Measurements from ENCODE around the gene INCENP. TPM values are rescaled to one million over a fixed set of nuclear protein-coding genes. Genes with fewer than 3 reads are reported as not detected.
A peak's percentile ranks its signal among the peaks of the same experiment; 100 is the strongest.
"Not testable (repeated sequence)": the region's sequence is repeated elsewhere in the genome, so short reads cannot be mapped to it uniquely, and the experiment has no call there.

INCENP gene
- 100 to 1,000 TPM; 128 to 133 TPM for total RNA-seq

DNA sequence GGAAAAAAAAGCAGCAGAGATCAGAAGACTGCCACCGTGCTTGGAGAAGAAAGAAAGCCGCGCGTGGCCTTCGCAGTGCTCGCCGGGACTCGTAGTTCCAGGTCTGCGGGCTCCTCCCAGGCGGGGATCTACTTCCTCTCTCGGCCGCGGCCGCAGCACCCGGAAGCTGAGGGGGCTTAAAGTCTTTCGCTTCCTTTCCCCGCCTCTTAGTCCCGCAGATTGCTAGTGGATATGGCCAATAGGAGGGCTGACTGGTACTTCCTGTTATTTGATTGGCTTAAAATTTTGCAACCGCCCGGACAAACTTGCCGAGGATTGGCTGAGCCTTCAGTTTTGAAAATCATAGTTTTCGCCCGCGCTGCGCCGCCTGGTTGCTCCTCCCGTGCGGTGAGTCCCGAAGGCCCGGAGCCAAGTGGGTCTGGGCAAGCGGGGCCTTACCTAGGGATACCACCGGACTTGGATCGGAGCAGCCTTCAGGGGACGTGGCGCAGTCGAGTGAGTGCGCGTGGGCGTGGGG, at the start of gene INCENP:
INCENP (plus strand) TSS at position 343 of the 517 bp plus-strand sequence. CDS start 4,151 bp downstream, outside the sequence.
- no peaks in the 10 kb centered on the region for H3K9me3 Mint-ChIP-seq
- POLR2A ChIA-PET, result interaction anchor here (0.6 to 0.8 kb wide), 2 partner anchors 11 to 217 kb away, joined by 3 to 4 read pairs; no protein-coding TSS in a partner anchor
- CTCF ChIA-PET, result interaction anchor here (0.6 to 3.2 kb wide), 4 partner anchors 15 to 451 kb away, joined by 3 to 26 read pairs (median 6); no protein-coding TSS in a partner anchor
- H3K4me1 Mint-ChIP-seq (ENCODE audit: low read depth), result peaks cover 22% of the 10 kb centered on the region
- H3K27me3 Mint-ChIP-seq, result no peaks in the 10 kb centered on the region
- H3K27ac Mint-ChIP-seq, result peak within 1 kb of the TSS; percentile 86
- peak within 1 kb of the TSS; percentile 98 for H3K4me3 Mint-ChIP-seq
- intact Hi-C loops (cut with micrococcal nuclease), result loop anchor here (1.0 kb wide), 1 partner anchor 331 kb away; the partner anchor contains the start of genes FEN1 and TMEM258
- peak; percentile 97 for DNase-seq
- peaks cover 27% of the 10 kb centered on the region for H3K36me3 Mint-ChIP-seq

DNA sequence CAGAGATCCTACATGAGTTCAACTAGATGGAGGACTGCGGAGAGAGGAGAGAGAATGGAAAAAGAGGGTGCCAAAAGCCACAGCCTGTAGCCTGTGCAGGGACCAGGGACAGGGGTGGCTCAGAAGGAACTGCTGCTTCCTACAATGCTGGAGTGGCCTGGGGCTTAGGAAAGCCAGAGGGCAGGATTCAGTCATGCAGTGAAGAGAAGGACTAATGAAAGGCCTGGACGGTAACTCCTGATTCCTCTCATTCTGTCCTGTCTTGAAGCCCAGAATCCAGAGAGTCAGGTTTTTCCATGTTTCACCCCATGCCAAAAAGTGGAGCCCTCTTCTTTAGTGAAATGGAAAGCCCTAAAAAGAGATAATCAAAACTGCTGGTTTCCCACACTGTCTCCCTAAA, 48.4 kb upstream of the INCENP start:
- Mint-ChIP-seq H3K27ac (no peak overlapping the region), H3K4me3 (no peak overlapping the region), H3K36me3 (no peaks in the 10 kb centered on the region), H3K27me3 (peaks cover 2% of the 10 kb centered on the region), H3K9me3 (no peaks in the 10 kb centered on the region), H3K4me1 (ENCODE audit: low read depth) (no peaks in the 10 kb centered on the region)
- POLR2A ChIA-PET, result interaction anchor here (0.6 kb wide), 1 partner anchor 37 kb away, joined by 3 read pairs; no protein-coding TSS in a partner anchor
- intact Hi-C loops (cut with micrococcal nuclease), result no loop called here
- CTCF ChIA-PET, result interaction anchor here (1.0 kb wide), 1 partner anchor 179 kb away, joined by 3 read pairs; no protein-coding TSS in a partner anchor
- DNase-seq, result no peak

DNA sequence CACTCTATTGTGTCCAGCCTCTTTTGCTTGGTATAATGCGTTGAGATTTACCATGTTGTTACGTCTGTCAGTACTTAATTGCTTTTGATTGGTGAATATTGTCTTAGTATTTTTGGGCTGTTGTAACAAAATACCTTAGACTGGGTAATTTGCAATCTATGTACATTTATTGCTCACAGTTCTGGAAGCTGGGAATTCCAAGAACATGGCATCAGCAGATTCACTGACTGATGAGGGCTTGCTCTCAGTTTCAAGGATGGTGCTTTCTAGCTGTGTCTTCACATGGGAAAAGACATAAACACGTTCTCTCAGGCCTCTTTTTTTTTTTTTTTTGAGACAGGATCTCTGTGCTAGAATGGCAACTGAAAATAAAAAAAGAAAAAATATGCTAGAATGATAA, 46.7 kb upstream of the INCENP start:
- H3K27ac Mint-ChIP-seq, result no peak overlapping the region
- POLR2A ChIA-PET, result interaction anchor here (0.6 kb wide), 1 partner anchor 173 kb away, joined by 3 read pairs; no protein-coding TSS in a partner anchor
- H3K4me1 Mint-ChIP-seq (ENCODE audit: low read depth), result peaks cover 6% of the 10 kb centered on the region
- CTCF ChIA-PET, result no interaction called here
- DNase-seq, result no peak
- intact Hi-C loops (cut with micrococcal nuclease), result no loop called here
- H3K4me3 Mint-ChIP-seq, result no peak overlapping the region
- H3K27me3 Mint-ChIP-seq, result peaks cover 4% of the 10 kb centered on the region
- H3K36me3 Mint-ChIP-seq, result no peaks in the 10 kb centered on the region
- H3K9me3 Mint-ChIP-seq, result no peaks in the 10 kb centered on the region

DNA sequence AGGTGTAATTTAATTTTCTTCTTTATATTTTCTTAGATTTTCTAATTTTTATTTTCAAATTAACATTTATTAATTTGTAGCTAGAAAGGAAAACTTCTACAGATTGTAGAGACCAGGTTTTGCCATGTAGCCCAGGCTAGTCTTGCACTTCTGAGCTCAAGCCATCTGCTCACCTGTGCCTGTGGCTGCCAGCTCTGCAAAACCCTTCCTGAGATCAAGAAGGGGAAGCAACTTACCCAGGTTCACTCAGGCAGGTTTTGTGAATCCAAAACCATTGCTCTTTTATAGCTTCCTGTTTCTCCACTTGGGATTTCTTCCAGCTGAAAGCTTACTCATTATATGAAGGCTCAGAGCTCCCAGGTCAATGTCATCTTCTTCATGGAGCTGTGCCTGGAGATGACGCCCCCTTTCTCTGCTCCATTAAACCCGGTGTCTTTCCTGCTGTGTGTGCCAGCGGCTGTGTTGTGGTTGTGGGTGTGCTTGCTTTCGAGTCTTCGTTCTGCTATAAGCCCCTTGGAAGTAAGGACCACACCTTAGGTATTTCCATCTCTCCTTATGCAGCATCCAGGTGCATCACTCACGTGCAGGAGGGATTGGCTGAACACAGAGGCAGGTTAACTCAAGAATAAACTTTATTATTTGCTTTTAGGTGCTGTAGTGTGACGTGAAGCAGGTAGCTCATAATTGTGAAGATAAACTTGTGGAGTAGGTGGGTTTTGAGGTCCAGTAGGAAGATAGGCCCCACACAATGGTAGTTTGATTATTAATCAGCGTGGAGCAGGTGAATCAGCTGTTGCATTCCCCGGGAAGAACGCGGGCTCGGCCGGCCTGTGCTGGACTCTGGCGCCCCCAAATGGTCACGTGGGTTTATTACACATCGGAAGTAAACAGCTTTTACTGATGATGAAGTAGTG, 42.2 kb upstream of the INCENP start:
- Mint-ChIP-seq H3K27ac (no peak overlapping the region), H3K4me3 (no peak overlapping the region), H3K27me3 (peaks cover 4% of the 10 kb centered on the region), H3K9me3 (no peaks in the 10 kb centered on the region), H3K4me1 (ENCODE audit: low read depth) (peaks cover 6% of the 10 kb centered on the region), H3K36me3 (no peaks in the 10 kb centered on the region)
- CTCF ChIA-PET, result interaction anchor here (0.5 to 11.4 kb wide), 72 partner anchors 9 to 334 kb away, joined by 3 to 417 read pairs (median 6); partner anchors contain the start of genes BEST1, FADS1, FEN1 and FTH1
- intact Hi-C loops (cut with micrococcal nuclease), result loop anchor here (1.0 kb wide), 4 partner anchors 116 to 210 kb away; no protein-coding TSS in a partner anchor
- peak; percentile 90 for DNase-seq
- POLR2A ChIA-PET, result interaction anchor here (0.7 to 2.0 kb wide), 4 partner anchors 43 to 183 kb away, joined by 3 to 11 read pairs (median 3); partner anchors contain the start of gene FTH1

DNA sequence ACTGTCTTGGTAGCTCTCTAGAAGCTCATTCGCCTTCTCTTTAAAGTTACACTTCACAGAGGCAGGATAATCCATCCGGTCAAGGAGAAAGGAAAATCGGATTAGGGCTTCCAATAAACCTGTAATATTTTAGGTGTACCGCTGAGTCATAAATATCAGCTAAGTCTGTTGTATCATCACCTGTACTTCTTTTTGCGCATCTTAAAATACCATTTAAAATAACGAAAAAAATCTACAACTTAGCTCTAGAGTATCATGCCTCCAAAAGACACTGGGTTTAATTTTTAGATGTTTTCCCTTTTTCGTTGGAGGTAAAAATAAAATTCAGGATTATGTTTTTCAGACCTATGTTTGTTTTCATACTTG, 41.5 kb upstream of the INCENP start:
- no peak for DNase-seq
- POLR2A ChIA-PET, result interaction anchor here (0.7 to 2.0 kb wide), 3 partner anchors 42 to 117 kb away, joined by 3 to 11 read pairs (median 3); partner anchors contain the start of gene FTH1
- Mint-ChIP-seq H3K27ac (no peak overlapping the region), H3K36me3 (no peaks in the 10 kb centered on the region), H3K27me3 (peaks cover 4% of the 10 kb centered on the region), H3K9me3 (no peaks in the 10 kb centered on the region), H3K4me3 (no peak overlapping the region), H3K4me1 (ENCODE audit: low read depth) (peaks cover 6% of the 10 kb centered on the region)
- intact Hi-C loops (cut with micrococcal nuclease), result loop anchor here (1.0 kb wide), 4 partner anchors 117 to 211 kb away; no protein-coding TSS in a partner anchor
- CTCF ChIA-PET, result interaction anchor here (0.6 to 11.4 kb wide), 67 partner anchors 8 to 335 kb away, joined by 3 to 417 read pairs (median 7); partner anchors contain the start of genes BEST1, FADS1, FEN1 and FTH1

DNA sequence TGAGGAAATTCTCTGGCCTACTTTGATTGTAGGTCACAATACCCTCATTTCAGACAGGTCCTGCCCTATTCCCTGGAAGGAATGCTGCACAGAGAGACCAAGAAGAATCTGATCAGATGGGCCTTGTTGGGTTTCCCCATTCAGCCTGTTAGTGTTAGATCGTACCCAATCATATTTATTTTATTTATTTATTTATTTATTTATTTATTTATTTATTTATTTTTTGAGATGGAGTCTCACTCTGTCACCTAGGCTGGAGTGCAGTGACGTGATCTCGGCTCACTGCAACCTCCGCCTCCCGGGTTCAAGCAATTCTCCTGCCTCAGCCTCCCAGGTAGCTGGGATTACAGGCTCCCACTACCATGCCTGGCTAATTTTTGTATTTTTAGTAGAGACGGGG, 39.0 kb upstream of the INCENP start:
- H3K4me3 Mint-ChIP-seq; POLR2A ChIA-PET; H3K9me3 Mint-ChIP-seq; H3K27me3 Mint-ChIP-seq; H3K36me3 Mint-ChIP-seq; DNase-seq; H3K27ac Mint-ChIP-seq; intact Hi-C loops (cut with micrococcal nuclease); H3K4me1 Mint-ChIP-seq (ENCODE audit: low read depth): not testable (repeated sequence)
- CTCF ChIA-PET, result interaction anchor here (0.8 to 11.4 kb wide), 5 partner anchors 9 to 214 kb away, joined by 3 to 417 read pairs (median 4); no protein-coding TSS in a partner anchor

DNA sequence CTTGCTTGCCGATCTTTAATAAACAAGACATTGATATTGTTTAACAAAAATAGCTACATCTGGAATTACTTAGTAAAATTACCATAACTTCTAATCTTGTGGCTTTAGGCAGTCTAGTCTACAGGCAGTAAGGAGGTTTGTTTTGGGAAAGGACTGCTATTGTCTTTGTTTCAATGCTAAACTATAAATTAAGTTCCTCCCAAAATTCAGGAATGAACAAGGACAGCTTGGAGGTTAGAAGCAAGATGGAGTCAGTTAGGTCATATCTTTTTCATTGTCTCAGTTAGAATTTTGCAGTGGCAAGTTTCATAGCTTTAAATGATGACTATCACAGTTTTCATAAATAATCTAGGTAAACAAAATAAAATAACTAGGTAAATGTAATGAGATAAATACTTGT, 36.1 kb upstream of the INCENP start:
- H3K27ac Mint-ChIP-seq, result no peak overlapping the region
- H3K4me1 Mint-ChIP-seq (ENCODE audit: low read depth), result no peaks in the 10 kb centered on the region
- peaks cover 12% of the 10 kb centered on the region for H3K9me3 Mint-ChIP-seq
- peaks cover 3% of the 10 kb centered on the region for H3K27me3 Mint-ChIP-seq
- intact Hi-C loops (cut with micrococcal nuclease), result no loop called here
- no peak overlapping the region for H3K4me3 Mint-ChIP-seq
- ChIA-PET POLR2A (no interaction called here), CTCF (interaction anchor here (0.8 to 11.4 kb wide), 5 partner anchors 14 to 217 kb away, joined by 3 to 417 read pairs (median 4); no protein-coding TSS in a partner anchor)
- H3K36me3 Mint-ChIP-seq, result peaks cover 1% of the 10 kb centered on the region
- no peak for DNase-seq

DNA sequence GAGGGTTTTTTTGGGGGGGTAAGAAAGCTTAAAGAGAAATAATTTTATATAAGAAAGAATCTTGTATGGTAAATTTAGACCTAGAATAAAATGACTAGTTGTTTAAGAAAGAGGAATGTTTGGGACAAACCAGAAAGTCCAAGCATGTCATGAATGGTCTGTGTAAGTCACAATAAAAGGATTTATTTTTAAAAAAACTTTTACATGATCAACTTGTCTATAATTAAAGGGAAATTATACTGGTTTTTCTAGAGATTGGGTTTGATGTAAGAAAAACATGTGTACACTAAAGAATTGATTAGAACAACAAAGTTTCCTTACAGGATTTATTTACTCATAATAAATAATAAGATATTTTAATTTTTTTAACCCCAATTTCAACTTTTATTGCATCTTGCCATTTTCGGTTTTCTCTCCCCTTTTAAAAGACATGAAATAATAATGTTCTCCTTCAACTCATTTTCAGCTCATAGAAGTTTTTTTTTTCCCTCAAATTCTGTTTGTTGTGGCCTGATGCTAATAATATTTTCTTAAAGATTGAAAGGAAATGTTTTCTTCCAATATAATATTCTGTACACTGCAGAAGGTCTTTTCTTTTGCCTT, 35.4 kb upstream of the INCENP start:
- ChIA-PET CTCF (interaction anchor here (0.5 to 11.4 kb wide), 5 partner anchors 17 to 218 kb away, joined by 3 to 417 read pairs (median 4); no protein-coding TSS in a partner anchor), POLR2A (no interaction called here)
- H3K4me1 Mint-ChIP-seq (ENCODE audit: low read depth), result no peaks in the 10 kb centered on the region
- peaks cover 12% of the 10 kb centered on the region for H3K9me3 Mint-ChIP-seq
- DNase-seq, result no peak
- H3K4me3 Mint-ChIP-seq, result no peak overlapping the region
- H3K36me3 Mint-ChIP-seq, result peaks cover 1% of the 10 kb centered on the region
- intact Hi-C loops (cut with micrococcal nuclease), result no loop called here
- no peak overlapping the region for H3K27ac Mint-ChIP-seq
- H3K27me3 Mint-ChIP-seq, result peaks cover 3% of the 10 kb centered on the region

DNA sequence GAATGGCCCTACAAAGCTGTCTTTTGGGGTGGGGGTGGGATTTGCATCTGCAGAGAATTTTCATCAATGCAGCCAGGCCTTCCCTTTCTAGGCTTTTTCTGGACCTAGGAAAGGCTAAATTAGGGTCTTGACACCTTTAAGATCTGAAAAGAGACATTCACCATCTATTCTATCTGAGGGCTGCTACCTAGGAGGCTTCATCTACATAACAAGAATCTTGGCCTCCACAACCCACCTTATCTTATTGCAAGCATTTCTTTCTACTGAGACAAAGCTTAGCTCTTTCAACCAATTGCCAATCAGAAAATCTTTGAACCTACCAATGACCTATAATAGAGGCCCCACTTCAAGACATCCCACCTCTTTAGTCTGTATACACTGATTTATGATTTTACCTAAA, 20.7 kb upstream of the INCENP start:
- intact Hi-C loops (cut with micrococcal nuclease), result no loop called here
- H3K27me3 Mint-ChIP-seq, result no peaks in the 10 kb centered on the region
- H3K36me3 Mint-ChIP-seq, result no peaks in the 10 kb centered on the region
- DNase-seq, result no peak
- peaks cover 4% of the 10 kb centered on the region for H3K9me3 Mint-ChIP-seq
- H3K4me1 Mint-ChIP-seq (ENCODE audit: low read depth), result peaks cover 17% of the 10 kb centered on the region
- ChIA-PET POLR2A (no interaction called here), CTCF (interaction anchor here (0.6 to 10.3 kb wide), 4 partner anchors 21 to 306 kb away, joined by 3 to 277 read pairs (median 9); no protein-coding TSS in a partner anchor)
- no peak overlapping the region for H3K27ac Mint-ChIP-seq
- H3K4me3 Mint-ChIP-seq, result no peak overlapping the region

DNA sequence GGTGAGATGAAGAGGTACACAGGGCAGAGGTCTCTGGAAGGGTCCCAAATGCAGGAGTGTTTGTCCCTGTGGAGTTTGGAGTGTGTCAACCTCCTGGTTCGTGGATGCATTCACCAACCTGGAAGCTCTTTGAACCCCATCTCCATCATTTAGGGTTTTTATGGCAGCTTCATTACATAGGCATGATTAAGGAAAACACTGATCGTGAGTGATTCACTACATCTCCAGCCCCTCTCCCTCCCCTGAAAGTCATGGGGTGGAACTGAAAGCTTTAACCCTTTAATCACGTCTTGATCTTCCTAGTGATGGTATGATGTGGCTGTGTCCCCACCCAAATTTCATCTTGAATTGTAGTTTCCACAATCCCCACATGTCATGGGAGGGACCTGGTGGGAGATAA, 19.8 kb upstream of the INCENP start:
- Mint-ChIP-seq H3K27ac (no peak overlapping the region), H3K4me1 (ENCODE audit: low read depth) (peaks cover 17% of the 10 kb centered on the region), H3K36me3 (no peaks in the 10 kb centered on the region), H3K27me3 (no peaks in the 10 kb centered on the region), H3K9me3 (peaks cover 4% of the 10 kb centered on the region), H3K4me3 (no peak overlapping the region)
- CTCF ChIA-PET, result interaction anchor here (1.2 to 10.3 kb wide), 3 partner anchors 22 to 307 kb away, joined by 5 to 277 read pairs (median 13); no protein-coding TSS in a partner anchor
- intact Hi-C loops (cut with micrococcal nuclease), result no loop called here
- POLR2A ChIA-PET, result no interaction called here
- DNase-seq, result no peak

DNA sequence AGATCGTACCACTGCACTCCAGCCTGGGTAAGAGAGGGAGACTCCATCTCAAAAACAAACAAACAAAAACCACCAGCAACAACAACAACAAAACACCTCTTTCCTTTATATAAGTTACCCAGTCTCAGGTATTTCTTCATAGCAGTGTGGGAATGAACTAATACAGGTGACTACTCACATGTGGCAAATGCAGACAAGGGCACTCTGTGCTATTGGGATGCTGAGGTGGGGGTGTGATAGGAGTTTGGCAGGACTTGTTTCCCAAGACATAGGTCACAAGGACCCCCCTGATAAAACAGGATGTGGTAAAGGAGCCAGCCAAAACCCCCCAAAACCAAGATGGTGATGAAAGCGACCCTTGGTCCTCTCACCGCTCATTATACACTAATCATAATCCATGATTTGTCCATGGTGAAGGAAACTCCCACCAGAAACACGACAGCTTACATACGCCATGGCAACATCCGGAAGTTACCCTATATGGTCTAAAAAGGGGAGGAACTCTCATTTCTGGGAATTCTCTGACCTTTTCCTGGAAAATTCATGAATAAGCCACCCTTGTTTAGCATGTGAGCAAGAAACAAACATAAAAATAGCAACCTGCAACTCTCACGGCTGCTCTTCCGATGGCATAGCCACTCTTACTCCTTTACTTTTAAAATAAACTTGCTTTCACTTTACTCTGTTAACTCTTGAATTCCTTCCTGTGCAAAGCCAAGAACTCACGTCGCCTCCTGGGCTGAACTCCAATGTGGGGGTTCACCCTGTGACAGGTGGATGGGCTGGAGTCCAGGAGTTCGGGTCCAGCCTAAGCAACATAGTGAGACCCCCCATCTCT, 18.8 kb upstream of the INCENP start:
- DNase-seq, result peak; percentile 27
- POLR2A ChIA-PET, result no interaction called here

More for the DNA sequence above, 18.8 kb upstream of the INCENP start:
- Mint-ChIP-seq H3K4me1 (ENCODE audit: low read depth) (peaks cover 17% of the 10 kb centered on the region), H3K9me3 (peaks cover 4% of the 10 kb centered on the region), H3K27me3 (no peaks in the 10 kb centered on the region), H3K36me3 (no peaks in the 10 kb centered on the region), H3K4me3 (peak overlapping the region; percentile 21), H3K27ac (peak overlapping the region; percentile 76)
- CTCF ChIA-PET, result interaction anchor here (1.1 to 10.3 kb wide), 2 partner anchors 17 to 207 kb away, joined by 3 to 277 read pairs; no protein-coding TSS in a partner anchor
- intact Hi-C loops (cut with micrococcal nuclease), result no loop called here

Data from activated CD4-positive, alpha-beta memory T cell treated with anti-CD3 and anti-CD28 coated beads for 36 hours (primary cell).